ENCODE results near the gene METTL23. TPM values are rescaled to one million over a fixed set of nuclear protein-coding genes. Genes with fewer than 3 reads are reported as not detected.

METTL23 gene
- total and polyA plus RNA-seq, 2 experiments from 2014 or later: 41.6 to 55.9 TPM

- Histone ChIP-seq H3K4me3 (peak overlapping the region; percentile 99), H3K36me3 (ENCODE audit: insufficient read depth) (peaks cover 22% of the 10 kb centered on the region), H3K79me2 (replicated peaks; ENCODE audit: insufficient read depth) (peaks cover 57% of the 10 kb centered on the region), H3K4me2 (peak overlapping the region; percentile 98), H3F3A (replicated peaks; ENCODE audit: low read depth) (peaks cover 7% of the 10 kb centered on the region; the same call in 1 of the 2 replicates), H3K27me3 (ENCODE audit: insufficient read depth) (no peaks in the 10 kb centered on the region), H3K27ac (ENCODE audit: low read depth) (peak overlapping the region; percentile 45; the same call in 1 of the 2 replicates), H2AFZ (peak overlapping the region; percentile 86; the same call in 1 of the 2 replicates), H3K4me1 (ENCODE audit: insufficient read depth) (peaks cover 16% of the 10 kb centered on the region), H4K20me1 (replicated peaks; ENCODE audit: insufficient read depth) (peaks cover 16% of the 10 kb centered on the region), H3K9me2 (ENCODE audit: insufficient read depth) (no peaks in the 10 kb centered on the region)
- H3K4me1 Mint-ChIP-seq: peaks cover 10% of the 10 kb centered on the region; the same call in 2 of the 3 replicates
- peak overlapping the region; percentile 90 for H3K4me3 Mint-ChIP-seq
- DNase-seq (ENCODE audit: low spot score) (peak; percentile 38), ATAC-seq (peak; percentile 12)
- H3K27ac Mint-ChIP-seq: peak overlapping the region; percentile 67; the same call in 1 of the 2 replicates
- H3K9me3 Mint-ChIP-seq: no peaks in the 10 kb centered on the region
- H3K36me3 Mint-ChIP-seq (ENCODE audit: low read depth): peaks cover 58% of the 10 kb centered on the region
- H3K27me3 Mint-ChIP-seq (ENCODE audit: insufficient read depth, low read depth, poor library complexity): peaks cover 5% of the 10 kb centered on the region
- TF ChIP-seq CREB1 (CRISPR knock-in tag; IDR thresholded peaks at IDR 0.05; ENCODE audit: low read depth) (0 out of 2 replicates have a peak, but pooled peaks have one; percentile 18), NANOG (IDR thresholded peaks at IDR 0.05; ENCODE audit: borderline replicate concordance) (no peak)
These were observed 934 bp upstream of the METTL23 start for GRCh38 chr17:76725580-76726230.

- peak within 1 kb of the TSS; percentile 95 for H2AFZ ChIP-seq
- peaks cover 57% of the 10 kb centered on the region for H3K79me2 ChIP-seq (replicated peaks; ENCODE audit: insufficient read depth)
- no peaks in the 10 kb centered on the region for H3K9me2 ChIP-seq (ENCODE audit: insufficient read depth)
- peak within 1 kb of the TSS; percentile 99 for H3K27ac ChIP-seq (ENCODE audit: low read depth)
- peaks cover 21% of the 10 kb centered on the region for H4K20me1 ChIP-seq (replicated peaks; ENCODE audit: insufficient read depth)
- H3K4me3 ChIP-seq: peak within 1 kb of the TSS; percentile 99
- Mint-ChIP-seq H3K27me3 (ENCODE audit: insufficient read depth, low read depth, poor library complexity) (peaks cover 5% of the 10 kb centered on the region), H3K27ac (peak within 1 kb of the TSS; percentile 96), H3K4me3 (peak within 1 kb of the TSS; percentile 90), H3K4me1 (peaks cover 10% of the 10 kb centered on the region; the same call in 2 of the 3 replicates), H3K9me3 (no peaks in the 10 kb centered on the region), H3K36me3 (ENCODE audit: low read depth) (peaks cover 54% of the 10 kb centered on the region)
- H3K36me3 ChIP-seq (ENCODE audit: insufficient read depth): peaks cover 22% of the 10 kb centered on the region
- peak within 1 kb of the TSS; percentile 98 for H3K4me2 ChIP-seq
- H3K4me1 ChIP-seq (ENCODE audit: insufficient read depth): peaks cover 16% of the 10 kb centered on the region
- H3K27me3 ChIP-seq (ENCODE audit: insufficient read depth): no peaks in the 10 kb centered on the region
- TF ChIP-seq CREB1 (CRISPR knock-in tag; IDR thresholded peaks at IDR 0.05; ENCODE audit: low read depth): peak; percentile 88
- no peak for TF ChIP-seq ETS1 (IDR thresholded peaks at IDR 0.05)
- H3F3A ChIP-seq (replicated peaks; ENCODE audit: low read depth): peaks cover 11% of the 10 kb centered on the region
- peak; percentile 96 for DNase-seq (ENCODE audit: low spot score)
- peak; percentile 90 for ATAC-seq
These were observed 336 bp upstream of the METTL23 start, which contains the start of gene JMJD6 for GRCh38 chr17:76726231-76726775. TSS of gene JMJD6 (minus strand) at chr17:76726606. CDS start at chr17:76726475, 131 bp downstream.

GRCh38 chr17:76727745-76728456, 1.3 kb downstream of the METTL23 start:
- H3K36me3 Mint-ChIP-seq (ENCODE audit: low read depth): peaks cover 56% of the 10 kb centered on the region
- Histone ChIP-seq H3K4me3 (peak overlapping the region; percentile 99), H3K36me3 (ENCODE audit: insufficient read depth) (peaks cover 13% of the 10 kb centered on the region), H3F3A (replicated peaks; ENCODE audit: low read depth) (peaks cover 22% of the 10 kb centered on the region), H3K4me2 (peak overlapping the region; percentile 92), H3K79me2 (replicated peaks; ENCODE audit: insufficient read depth) (peaks cover 59% of the 10 kb centered on the region), H2AFZ (no peak overlapping the region), H3K4me1 (ENCODE audit: insufficient read depth) (peaks cover 16% of the 10 kb centered on the region), H4K20me1 (replicated peaks; ENCODE audit: insufficient read depth) (peaks cover 16% of the 10 kb centered on the region), H3K27ac (ENCODE audit: low read depth) (no peak overlapping the region), H3K27me3 (ENCODE audit: insufficient read depth) (no peaks in the 10 kb centered on the region), H3K9me2 (ENCODE audit: insufficient read depth) (no peaks in the 10 kb centered on the region)
- peaks cover 11% of the 10 kb centered on the region for H3K27me3 Mint-ChIP-seq (ENCODE audit: insufficient read depth, low read depth, poor library complexity)
- TF ChIP-seq POLR2AphosphoS5 (IDR thresholded peaks at IDR 0.05; ENCODE audit: low read depth) (no peak), ZNF331 (CRISPR knock-in tag; IDR thresholded peaks at IDR 0.05; ENCODE audit: low read depth) (no peak), ETS1 (IDR thresholded peaks at IDR 0.05) (no peak), CTCF (conservative IDR thresholded peaks at IDR 0.05; ENCODE audit: low read depth in 2 of 2) (no peak), EZH2 (IDR thresholded peaks at IDR 0.05; ENCODE audit: low read depth, unreplicated experiment) (no peak), NANOG (IDR thresholded peaks at IDR 0.05; ENCODE audit: borderline replicate concordance) (no peak), ZNF114 (CRISPR knock-in tag; IDR thresholded peaks at IDR 0.05) (no peak), JUNB (IDR thresholded peaks at IDR 0.05; ENCODE audit: unreplicated experiment) (no peak)
- DNase-seq (ENCODE audit: low spot score) (no peak), ATAC-seq (no peak)
- H3K9me3 Mint-ChIP-seq: no peaks in the 10 kb centered on the region
- H3K4me3 Mint-ChIP-seq: peak overlapping the region; percentile 90
- peaks cover 10% of the 10 kb centered on the region; the same call in 2 of the 3 replicates for H3K4me1 Mint-ChIP-seq
- H3K27ac Mint-ChIP-seq: peak overlapping the region; percentile 96; the same call in 1 of the 2 replicates

Data from GM23338 (cell line).